GM12878 (cell line): Measurements from ENCODE around the gene MBD5. TPM values are rescaled to one million over a fixed set of nuclear protein-coding genes. Genes with fewer than 3 reads are reported as not detected.
"Not testable (repeated sequence)": the region's sequence is repeated elsewhere in the genome, so short reads cannot be mapped to it uniquely, and the experiment has no call there.

ENCODE experiments used
- ATAC-seq: fragments of 200-7000 bp; cut with Tn5 transposase; 3 replicates; pipeline ENCODE4 v1.9.1; 2020; ENCODE audit warnings: mild to moderate bottlenecking, moderate library complexity
- BruUV-seq: library from RNA; stranded (reverse); fragments of 400-500 nt; replicated peaks from 2 replicates; lab custom pipeline; 2021; lab: Mats Ljungman, UMichigan
- CTCF ChIA-PET: fragments of 300-600 bp; sonication (Branson Sonifier 250); formaldehyde crosslinking; extraction: SDS; loops from one replicate; lab custom pipeline; 2021; ENCODE audit warnings: inconsistent platforms; lab: Yijun Ruan, JAX
- POLR2A ChIA-PET: fragments of 350-600 bp; formaldehyde crosslinking; extraction: SDS; loops from one replicate; lab custom pipeline; 2021; ENCODE audit warnings: inconsistent platforms; lab: Charles Lee
- RAD21 ChIA-PET: fragments of 300-600 bp; sonication (Branson Sonifier 250); formaldehyde crosslinking; loops from one replicate; lab custom pipeline; 2023; ENCODE audit warnings: antibody characterized with exemption; ENCODE audit not compliant: unreplicated experiment; lab: Charles Lee
- SMC1A ChIA-PET: fragments of 300-600 bp; sonication (Branson Sonifier 250); formaldehyde crosslinking; loops from one replicate; lab custom pipeline; 2023; ENCODE audit not compliant: unreplicated experiment, uncharacterized antibody; lab: Charles Lee
- DNase-seq: peaks from one replicate; pipeline ENCODE4 v3.0.0-alpha.2; 2011; ENCODE audit warnings: low read depth, low spot score
- FAIRE-seq: peaks from 3 replicates; lab custom pipeline; 2011; peaks lifted over from hg19 to GRCh38; lab: Jason Lieb, UNC
- H2AFZ ChIP-seq: 2 replicates; pipeline ENCODE4 v1.6.0; 2011; ENCODE audit warnings: low read depth, low read length, control low read depth; ENCODE audit not compliant: control insufficient read depth
- H3K27ac ChIP-seq: 2 replicates; pipeline ENCODE4 v1.5.1; 2011; ENCODE audit warnings: control low read depth; ENCODE audit not compliant: control insufficient read depth, insufficient read depth
- H3K27me3 ChIP-seq, 2 experiments: replicated peaks in 1 of 2; 2 replicates each; pipeline versions ENCODE4 v1.6.0 to v1.6.1; 2011; ENCODE audit warnings: low read length in 1 of 2; ENCODE audit not compliant: control insufficient read depth in 2 of 2, insufficient read depth in 2 of 2
- H3K36me3 ChIP-seq, 2 experiments: 2 replicates each; pipeline ENCODE4 v1.5.1; 2011; ENCODE audit warnings: low read length in 1 of 2; ENCODE audit not compliant: control insufficient read depth in 2 of 2, insufficient read depth in 2 of 2
- H3K4me1 ChIP-seq: 2 replicates; pipeline ENCODE4 v1.6.1; 2011; ENCODE audit warnings: mild to moderate bottlenecking, low read length, moderate library complexity, mixed read lengths; ENCODE audit not compliant: control insufficient read depth, insufficient read depth
- H3K4me2 ChIP-seq: 2 replicates; pipeline ENCODE4 v1.6.0; 2011; ENCODE audit warnings: control low read depth; ENCODE audit not compliant: control insufficient read depth, insufficient read depth
- H3K4me3 ChIP-seq: fragments of 200-600 bp; sonication (generic); 2 replicates; pipeline ENCODE4 v1.5.1; 2016
- H3K79me2 ChIP-seq: 2 replicates; pipeline ENCODE4 v1.6.0; 2011; ENCODE audit warnings: low read length; ENCODE audit not compliant: control insufficient read depth, insufficient read depth
- H3K9ac ChIP-seq: 2 replicates; pipeline ENCODE4 v1.8.0; 2011; ENCODE audit warnings: low read length, control low read depth, mixed read lengths; ENCODE audit not compliant: control insufficient read depth, insufficient read depth
- H3K9me3 ChIP-seq: replicated peaks from 3 replicates; pipeline ENCODE4 v1.5.1; 2011; ENCODE audit warnings: mild to moderate bottlenecking, low read length; ENCODE audit not compliant: control insufficient read depth, insufficient read depth
- H4K20me1 ChIP-seq: 2 replicates; pipeline ENCODE4 v1.6.0; 2011; ENCODE audit not compliant: control insufficient read depth, insufficient read depth
- BCL11A ChIP-seq: IDR thresholded peaks from 2 replicates; pipeline ENCODE4 v1.6.1; 2011; ENCODE audit warnings: low read depth, low read length
- ELK1 ChIP-seq: IDR thresholded peaks from 2 replicates; pipeline ENCODE4 v1.6.1; 2012; ENCODE audit warnings: low read depth, low read length, improper control_type of control experiment
- POLR2AphosphoS5 ChIP-seq: IDR thresholded peaks from 2 replicates; pipeline ENCODE4 v1.6.1; 2011; ENCODE audit warnings: mild to moderate bottlenecking, low read length, inconsistent platforms
- RFX5 ChIP-seq: IDR thresholded peaks from 2 replicates; pipeline ENCODE4 v1.6.1; 2011; ENCODE audit warnings: low read depth, low read length, improper control_type of control experiment
- WGBS: methylation state at CpG from one replicate; pipeline ENCODE4 v1.1.6; 2016; ENCODE audit warnings: low lambda C conversion rate; ENCODE audit not compliant: insufficient replicate concordance, insufficient coverage; ENCODE audit errors: missing lambda C conversion rate; 5-methylcytosine and 5-hydroxymethylcytosine counted together
- in situ Hi-C: fragments of 300-500 bp; cut with MboI; formaldehyde crosslinking; loops from 9 replicates; pipeline ENCODE4 v1.14.3; 2018; ENCODE audit warnings: mixed read lengths
- intact Hi-C: fragments of 100-400 bp; cut with micrococcal nuclease; formaldehyde crosslinking; loops from one replicate; pipeline ENCODE4 v1.14.2; 2022; ENCODE audit not compliant: unreplicated experiment
- polyA plus RNA-seq, 11 experiments: library from polyadenylated mRNA; depleted of rRNA in 4 of 11; unstranded in 6 of 11; stranded (reverse) in 5 of 11; fragments of >200 nt; fragmentation: Nextera tagmentation in 4 of 11; fragmentation: Illumina TruSeq in 1 of 11; extraction: Ambion mirVana in 4 of 11; extraction: Trizol in 1 of 11; gene quantifications; 1 replicate in 1 of 11; 2 replicates in 10 of 11; pipeline versions ENCODE4 v1.2.1 to v1.2.3, GENCODE V29; 2011 to 2016; ENCODE audit warnings: inconsistent platforms in 2 of 11, missing spikeins in 2 of 11, low read depth in 1 of 11
- total RNA-seq, 4 experiments: library from RNA; depleted of rRNA in 3 of 4; stranded (reverse); fragments of >200 nt in 3 of 4; fragmentation: Illumina TruSeq in 1 of 4; extraction: Trizol in 1 of 4; gene quantifications; 2 replicates each; pipeline versions ENCODE4 v1.2.1 to v1.2.3, GENCODE V29; 2013 to 2021
- TF ChIP-seq, protein P1 (sequence below): fragments of 450-650 bp; IDR thresholded peaks from 2 replicates; pipeline ENCODE4 v1.6.1; 2017; ENCODE audit warnings: mild to moderate bottlenecking, moderate library complexity
- TF ChIP-seq, protein P2 (sequence below): fragments of 450-650 bp; IDR thresholded peaks from 2 replicates; pipeline ENCODE4 v1.6.1; 2016; ENCODE audit warnings: mild to moderate bottlenecking, moderate library complexity, borderline replicate concordance
- TF ChIP-seq, protein P3 (sequence below): IDR thresholded peaks from 2 replicates; pipeline ENCODE4 v1.6.1; 2012; ENCODE audit warnings: low read depth, low read length, improper control_type of control experiment

Gene MBD5
- total and polyA plus RNA-seq, 10 of the 15 experiments (the other 5 are each of a cell fraction or from before 2014, with no cell fraction given), result 7.4 to 58.0 (median 21.2) TPM

DNA sequence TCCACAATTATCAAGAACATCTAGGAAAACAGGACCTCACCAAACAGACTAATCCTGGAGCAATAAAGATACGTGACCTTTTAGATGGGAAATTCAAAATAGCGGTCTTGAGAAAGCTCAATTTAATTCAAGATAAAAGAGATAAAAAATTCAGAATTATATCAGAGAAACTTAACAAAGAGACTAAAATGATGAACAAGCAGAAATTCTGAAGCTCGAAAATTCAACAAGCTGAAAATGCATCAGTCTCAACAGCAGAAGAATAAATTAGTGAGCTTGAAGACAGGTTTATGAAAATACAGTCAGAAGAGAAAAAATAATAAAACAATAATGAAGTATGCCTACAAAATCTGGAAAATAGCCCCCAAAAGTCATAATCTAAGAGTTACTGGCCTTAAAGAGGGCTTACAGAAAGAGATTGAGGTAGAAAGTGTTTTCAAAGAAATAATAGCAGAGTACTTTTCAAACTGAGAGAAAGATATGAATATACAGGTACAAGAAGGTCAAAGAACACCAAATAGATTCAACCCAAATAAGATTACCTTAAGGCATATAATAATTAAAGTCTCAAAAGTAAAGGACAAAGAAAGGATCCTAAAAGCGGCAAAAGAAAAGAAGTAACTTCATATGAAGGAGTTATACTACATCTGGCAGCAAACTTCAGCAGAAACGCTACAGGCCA, 13.5 kb upstream of the MBD5 start (continued):
- TF ChIP-seq, protein P1, sequence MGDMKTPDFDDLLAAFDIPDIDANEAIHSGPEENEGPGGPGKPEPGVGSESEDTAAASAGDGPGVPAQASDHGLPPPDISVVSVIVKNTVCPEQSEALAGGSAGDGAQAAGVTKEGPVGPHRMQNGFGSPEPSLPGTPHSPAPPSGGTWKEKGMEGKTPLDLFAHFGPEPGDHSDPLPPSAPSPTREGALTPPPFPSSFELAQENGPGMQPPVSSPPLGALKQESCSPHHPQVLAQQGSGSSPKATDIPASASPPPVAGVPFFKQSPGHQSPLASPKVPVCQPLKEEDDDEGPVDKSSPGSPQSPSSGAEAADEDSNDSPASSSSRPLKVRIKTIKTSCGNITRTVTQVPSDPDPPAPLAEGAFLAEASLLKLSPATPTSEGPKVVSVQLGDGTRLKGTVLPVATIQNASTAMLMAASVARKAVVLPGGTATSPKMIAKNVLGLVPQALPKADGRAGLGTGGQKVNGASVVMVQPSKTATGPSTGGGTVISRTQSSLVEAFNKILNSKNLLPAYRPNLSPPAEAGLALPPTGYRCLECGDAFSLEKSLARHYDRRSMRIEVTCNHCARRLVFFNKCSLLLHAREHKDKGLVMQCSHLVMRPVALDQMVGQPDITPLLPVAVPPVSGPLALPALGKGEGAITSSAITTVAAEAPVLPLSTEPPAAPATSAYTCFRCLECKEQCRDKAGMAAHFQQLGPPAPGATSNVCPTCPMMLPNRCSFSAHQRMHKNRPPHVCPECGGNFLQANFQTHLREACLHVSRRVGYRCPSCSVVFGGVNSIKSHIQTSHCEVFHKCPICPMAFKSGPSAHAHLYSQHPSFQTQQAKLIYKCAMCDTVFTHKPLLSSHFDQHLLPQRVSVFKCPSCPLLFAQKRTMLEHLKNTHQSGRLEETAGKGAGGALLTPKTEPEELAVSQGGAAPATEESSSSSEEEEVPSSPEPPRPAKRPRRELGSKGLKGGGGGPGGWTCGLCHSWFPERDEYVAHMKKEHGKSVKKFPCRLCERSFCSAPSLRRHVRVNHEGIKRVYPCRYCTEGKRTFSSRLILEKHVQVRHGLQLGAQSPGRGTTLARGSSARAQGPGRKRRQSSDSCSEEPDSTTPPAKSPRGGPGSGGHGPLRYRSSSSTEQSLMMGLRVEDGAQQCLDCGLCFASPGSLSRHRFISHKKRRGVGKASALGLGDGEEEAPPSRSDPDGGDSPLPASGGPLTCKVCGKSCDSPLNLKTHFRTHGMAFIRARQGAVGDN, result no peak
- TF ChIP-seq ELK1 (no peak), POLR2AphosphoS5 (no peak), BCL11A (no peak), RFX5 (no peak)
- TF ChIP-seq, protein P2, sequence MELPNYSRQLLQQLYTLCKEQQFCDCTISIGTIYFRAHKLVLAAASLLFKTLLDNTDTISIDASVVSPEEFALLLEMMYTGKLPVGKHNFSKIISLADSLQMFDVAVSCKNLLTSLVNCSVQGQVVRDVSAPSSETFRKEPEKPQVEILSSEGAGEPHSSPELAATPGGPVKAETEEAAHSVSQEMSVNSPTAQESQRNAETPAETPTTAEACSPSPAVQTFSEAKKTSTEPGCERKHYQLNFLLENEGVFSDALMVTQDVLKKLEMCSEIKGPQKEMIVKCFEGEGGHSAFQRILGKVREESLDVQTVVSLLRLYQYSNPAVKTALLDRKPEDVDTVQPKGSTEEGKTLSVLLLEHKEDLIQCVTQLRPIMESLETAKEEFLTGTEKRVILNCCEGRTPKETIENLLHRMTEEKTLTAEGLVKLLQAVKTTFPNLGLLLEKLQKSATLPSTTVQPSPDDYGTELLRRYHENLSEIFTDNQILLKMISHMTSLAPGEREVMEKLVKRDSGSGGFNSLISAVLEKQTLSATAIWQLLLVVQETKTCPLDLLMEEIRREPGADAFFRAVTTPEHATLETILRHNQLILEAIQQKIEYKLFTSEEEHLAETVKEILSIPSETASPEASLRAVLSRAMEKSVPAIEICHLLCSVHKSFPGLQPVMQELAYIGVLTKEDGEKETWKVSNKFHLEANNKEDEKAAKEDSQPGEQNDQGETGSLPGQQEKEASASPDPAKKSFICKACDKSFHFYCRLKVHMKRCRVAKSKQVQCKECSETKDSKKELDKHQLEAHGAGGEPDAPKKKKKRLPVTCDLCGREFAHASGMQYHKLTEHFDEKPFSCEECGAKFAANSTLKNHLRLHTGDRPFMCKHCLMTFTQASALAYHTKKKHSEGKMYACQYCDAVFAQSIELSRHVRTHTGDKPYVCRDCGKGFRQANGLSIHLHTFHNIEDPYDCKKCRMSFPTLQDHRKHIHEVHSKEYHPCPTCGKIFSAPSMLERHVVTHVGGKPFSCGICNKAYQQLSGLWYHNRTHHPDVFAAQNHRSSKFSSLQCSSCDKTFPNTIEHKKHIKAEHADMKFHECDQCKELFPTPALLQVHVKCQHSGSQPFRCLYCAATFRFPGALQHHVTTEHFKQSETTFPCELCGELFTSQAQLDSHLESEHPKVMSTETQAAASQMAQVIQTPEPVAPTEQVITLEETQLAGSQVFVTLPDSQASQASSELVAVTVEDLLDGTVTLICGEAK, result no peak
- TF ChIP-seq, protein P3, sequence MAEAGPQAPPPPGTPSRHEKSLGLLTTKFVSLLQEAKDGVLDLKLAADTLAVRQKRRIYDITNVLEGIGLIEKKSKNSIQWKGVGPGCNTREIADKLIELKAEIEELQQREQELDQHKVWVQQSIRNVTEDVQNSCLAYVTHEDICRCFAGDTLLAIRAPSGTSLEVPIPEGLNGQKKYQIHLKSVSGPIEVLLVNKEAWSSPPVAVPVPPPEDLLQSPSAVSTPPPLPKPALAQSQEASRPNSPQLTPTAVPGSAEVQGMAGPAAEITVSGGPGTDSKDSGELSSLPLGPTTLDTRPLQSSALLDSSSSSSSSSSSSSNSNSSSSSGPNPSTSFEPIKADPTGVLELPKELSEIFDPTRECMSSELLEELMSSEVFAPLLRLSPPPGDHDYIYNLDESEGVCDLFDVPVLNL, result no peak

GRCh38 chr2:148008411-148008810, 12.5 kb upstream of the MBD5 start:
- ATAC-seq, H3K9ac ChIP-seq, CTCF ChIA-PET, H3K4me2 ChIP-seq, DNase-seq, H2AFZ ChIP-seq, H3K27me3 ChIP-seq, POLR2A ChIA-PET, H3K4me1 ChIP-seq, in situ Hi-C loops, H3K4me3 ChIP-seq, H4K20me1 ChIP-seq, BruUV-seq, intact Hi-C loops, RAD21 ChIA-PET, FAIRE-seq, H3K9me3 ChIP-seq, H3K36me3 ChIP-seq, H3K27ac ChIP-seq: not testable (repeated sequence)
- SMC1A ChIA-PET, result interaction anchor here (1.0 kb wide), 1 partner anchor 18 kb away, joined by 4 read pairs; no protein-coding TSS in a partner anchor
- H3K79me2 ChIP-seq, result peaks cover 45% of the 10 kb centered on the region
- over 99% methylated on average over 7 of the region's 7 CpGs for WGBS
